Measurements from ENCODE around the gene LAMTOR4.
"Not testable (repeated sequence)": the region's sequence is repeated elsewhere in the genome, so short reads cannot be mapped to it uniquely, and the experiment has no call there.

Gene LAMTOR4

DNA sequence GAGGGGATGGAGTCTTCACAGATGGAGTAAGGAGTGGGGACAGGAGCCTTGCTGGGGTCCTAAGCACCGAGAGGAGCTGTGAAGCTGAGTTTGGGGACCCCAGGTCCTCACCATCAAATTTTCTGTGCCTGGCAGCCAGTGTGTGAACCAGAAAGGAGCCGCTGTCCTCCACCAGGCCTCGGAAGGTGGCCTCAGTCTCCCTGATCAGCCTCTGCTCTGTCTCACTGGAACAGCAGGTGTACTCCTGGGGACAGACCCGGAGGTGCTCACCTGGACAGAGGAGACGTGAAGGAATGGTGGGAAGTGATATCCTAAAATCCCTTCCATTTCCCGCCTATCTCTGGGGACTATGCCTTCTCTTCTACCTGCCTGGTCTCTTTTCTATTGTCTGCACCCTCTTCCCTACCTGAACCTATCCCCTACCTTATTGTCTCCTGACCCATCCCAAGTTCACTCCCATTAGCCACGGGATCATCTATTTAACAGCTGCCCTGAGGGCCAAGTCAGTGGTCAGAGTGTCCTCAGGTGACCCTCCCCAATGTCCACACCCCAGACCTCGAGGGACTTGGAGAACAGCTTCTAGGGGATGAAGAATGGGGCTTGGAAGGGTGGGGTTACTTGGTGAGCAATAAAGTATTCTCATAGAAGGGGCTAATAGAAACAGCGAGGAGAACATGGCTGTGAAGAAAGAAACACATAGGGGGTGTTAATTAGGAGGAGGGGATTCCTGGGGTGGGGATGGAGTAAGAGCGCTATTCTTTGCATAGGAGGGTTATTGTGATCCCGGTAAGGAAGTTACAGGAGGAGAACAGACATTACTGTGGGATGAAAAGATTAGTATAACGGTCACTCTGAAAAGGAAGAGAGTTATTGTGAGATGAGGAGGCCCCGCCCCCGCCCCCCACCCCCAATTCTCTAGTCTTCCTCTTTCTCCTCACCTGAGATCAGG lies 27.7 kb downstream of the LAMTOR4 start:
- Mint-ChIP-seq H3K36me3 (ENCODE audit: low read depth) (no peaks in the 10 kb centered on the region), H3K4me3 (peak overlapping the region; percentile 68), H3K9me3 (no peaks in the 10 kb centered on the region), H3K4me1 (ENCODE audit: low read depth) (peaks cover 31% of the 10 kb centered on the region), H3K27ac (no peak overlapping the region), H3K27me3 (peaks cover 72% of the 10 kb centered on the region)
- intact Hi-C loops (cut with micrococcal nuclease): loop anchor here (1.0 kb wide), 1 partner anchor 28 kb away; the partner anchor contains the start of gene LAMTOR4

DNA sequence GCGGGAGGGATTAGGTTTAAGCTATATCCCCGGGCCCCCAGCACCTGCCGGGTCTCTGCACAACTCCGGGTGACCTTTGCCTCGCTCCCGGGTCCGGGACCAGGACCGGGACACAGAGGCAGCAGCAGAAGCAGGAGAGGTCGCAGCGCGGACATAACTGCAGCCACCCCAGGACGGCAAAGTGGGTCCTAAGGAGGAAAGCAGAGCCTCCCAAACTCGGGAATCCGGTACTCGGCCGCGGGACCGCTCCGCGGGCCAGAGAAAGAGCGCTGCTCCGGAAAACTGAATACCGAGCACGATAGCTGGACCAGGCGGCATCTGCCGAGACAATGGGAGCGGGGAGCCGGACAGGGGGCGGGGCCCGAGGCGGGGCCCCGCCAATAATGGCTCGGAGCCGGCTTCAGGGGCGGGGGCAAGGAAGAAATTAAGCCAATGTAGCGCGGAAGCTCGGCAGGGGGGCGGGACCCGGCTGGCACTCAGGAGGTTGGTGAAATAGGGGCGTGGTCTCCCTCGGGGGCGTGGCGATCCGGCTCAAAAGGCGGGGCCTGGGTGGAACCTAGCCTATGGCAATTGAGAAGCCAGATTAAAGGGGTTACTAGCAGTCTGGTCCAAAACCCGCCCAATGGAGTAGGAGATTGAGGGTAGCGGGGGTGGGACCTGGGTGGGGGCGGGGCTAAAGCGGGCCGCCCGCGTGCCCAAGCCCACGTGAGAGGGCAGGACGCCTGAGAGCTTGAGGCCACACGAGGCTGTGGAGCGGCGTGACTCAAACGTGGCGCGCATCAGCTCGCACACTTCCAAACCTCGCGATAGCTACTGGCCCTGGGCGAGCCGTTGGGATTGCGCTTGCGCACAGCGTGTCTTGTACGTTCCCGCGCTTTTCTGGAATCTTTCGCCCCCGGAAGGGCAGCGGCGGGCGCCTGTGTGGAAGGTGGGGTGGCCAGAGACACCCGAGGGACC lies 28.6 kb downstream of the LAMTOR4 start, which contains the start of the genes GPC2 and STAG3:
Gene GPC2 (minus strand): TSS at position 337 of the 957 bp plus-strand sequence. CDS start 182 bp downstream, at position 155.
Gene STAG3 (plus strand): TSS at position 874 of the 957 bp plus-strand sequence. CDS start 2,639 bp downstream, outside the sequence.
- peaks cover 74% of the 10 kb centered on the region for H3K27me3 Mint-ChIP-seq
- intact Hi-C loops (cut with micrococcal nuclease): loop anchor here (1.0 kb wide), 1 partner anchor 29 kb away; the partner anchor contains the start of gene LAMTOR4
- H3K27ac Mint-ChIP-seq: peak within 1 kb of the TSS; percentile 60
- H3K9me3 Mint-ChIP-seq: no peaks in the 10 kb centered on the region
- no peaks in the 10 kb centered on the region for H3K36me3 Mint-ChIP-seq (ENCODE audit: low read depth)
- peak within 1 kb of the TSS; percentile 68 for H3K4me3 Mint-ChIP-seq
- peaks cover 26% of the 10 kb centered on the region for H3K4me1 Mint-ChIP-seq (ENCODE audit: low read depth)

DNA sequence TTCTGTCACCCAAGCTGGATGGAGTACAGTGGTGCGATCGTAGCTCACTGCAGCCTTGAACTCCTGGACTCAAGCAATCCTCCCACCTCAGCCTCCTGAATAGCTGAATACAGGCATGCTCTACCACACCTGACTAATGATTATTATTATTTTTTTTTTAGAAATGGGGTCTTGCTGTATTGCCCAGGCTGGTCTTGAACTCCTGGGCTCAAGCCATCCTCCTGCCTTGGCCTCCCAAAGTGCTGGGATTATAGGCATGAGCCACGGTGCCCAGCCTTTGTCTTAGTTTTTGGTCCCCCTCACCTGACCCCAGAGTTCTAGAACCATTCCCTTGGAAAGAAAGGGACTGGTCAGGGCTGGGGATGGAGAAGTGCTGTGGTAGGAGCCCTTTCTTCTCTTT lies 31.4 kb downstream of the LAMTOR4 start:
- intact Hi-C loops (cut with micrococcal nuclease); H3K27ac Mint-ChIP-seq; H3K36me3 Mint-ChIP-seq (ENCODE audit: low read depth); H3K4me3 Mint-ChIP-seq; H3K9me3 Mint-ChIP-seq: not testable (repeated sequence)
- peaks cover 58% of the 10 kb centered on the region for H3K27me3 Mint-ChIP-seq
- peaks cover 26% of the 10 kb centered on the region for H3K4me1 Mint-ChIP-seq (ENCODE audit: low read depth)

DNA sequence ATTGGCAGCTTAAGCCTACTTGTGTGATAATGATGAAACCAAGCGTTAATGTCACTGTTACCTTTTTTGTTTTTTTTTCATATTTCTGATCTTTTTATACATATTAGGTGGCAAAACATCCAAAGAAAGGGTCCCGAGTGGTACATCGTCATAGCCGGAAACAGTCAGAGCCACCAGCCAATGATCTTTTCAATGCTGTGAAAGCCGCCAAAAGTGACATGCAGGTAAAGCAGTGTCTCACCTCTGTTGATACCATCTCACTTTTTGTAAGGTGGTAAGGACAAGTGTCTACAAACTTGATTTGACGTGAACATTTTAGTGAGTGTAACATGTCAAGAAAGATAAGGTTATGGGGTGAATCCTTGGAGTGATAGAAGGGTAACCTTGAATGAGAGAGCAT lies 33.9 kb downstream of the LAMTOR4 start:
- H3K27ac Mint-ChIP-seq; H3K9me3 Mint-ChIP-seq; H3K4me3 Mint-ChIP-seq; H3K36me3 Mint-ChIP-seq (ENCODE audit: low read depth); intact Hi-C loops (cut with micrococcal nuclease): not testable (repeated sequence)
- H3K4me1 Mint-ChIP-seq (ENCODE audit: low read depth): peaks cover 11% of the 10 kb centered on the region
- peaks cover 39% of the 10 kb centered on the region for H3K27me3 Mint-ChIP-seq

DNA sequence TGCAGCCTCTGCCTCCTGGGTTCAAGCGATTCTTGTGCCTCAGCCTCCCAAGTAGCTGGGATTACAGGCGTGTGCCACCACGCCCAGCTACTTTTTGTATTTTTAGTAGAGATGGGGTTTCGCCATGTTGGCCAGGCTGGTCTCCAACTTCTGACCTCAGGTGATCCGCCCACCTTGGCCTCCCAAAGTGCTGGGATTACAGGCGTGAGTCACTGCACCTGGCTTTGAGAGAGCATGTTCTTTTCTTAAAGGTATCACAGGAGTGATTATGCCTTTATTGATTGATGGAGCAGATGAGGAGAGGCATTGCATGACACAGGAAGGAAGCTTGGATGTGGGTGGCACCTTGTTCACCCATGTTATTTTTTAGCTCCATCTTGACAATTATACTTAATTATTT lies 34.4 kb downstream of the LAMTOR4 start:
- intact Hi-C loops (cut with micrococcal nuclease): not testable (repeated sequence)

DNA sequence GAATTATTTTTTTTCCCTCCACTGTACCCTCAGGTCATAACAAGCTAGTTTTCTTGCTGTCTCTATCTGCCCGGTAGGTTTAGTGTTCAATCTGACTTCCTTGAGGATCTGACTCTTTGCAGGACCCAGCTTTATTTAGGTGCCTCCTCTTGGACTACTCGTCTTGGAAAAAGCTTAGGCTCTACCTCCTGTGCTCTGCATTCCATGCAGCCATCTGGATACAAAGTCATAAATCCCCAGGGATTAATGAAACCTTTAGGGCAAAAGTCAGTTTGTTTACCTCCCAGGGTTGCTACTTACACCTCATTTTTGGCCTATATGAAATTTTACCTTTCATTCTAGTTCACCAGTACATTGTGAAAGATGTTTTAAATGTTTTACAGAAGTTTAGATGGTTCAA lies 37.0 kb downstream of the LAMTOR4 start:
- Mint-ChIP-seq H3K4me3 (no peak overlapping the region), H3K36me3 (ENCODE audit: low read depth) (no peaks in the 10 kb centered on the region), H3K9me3 (no peaks in the 10 kb centered on the region), H3K27ac (no peak overlapping the region), H3K27me3 (peaks cover 19% of the 10 kb centered on the region), H3K4me1 (ENCODE audit: low read depth) (peaks cover 10% of the 10 kb centered on the region)
- intact Hi-C loops (cut with micrococcal nuclease): no loop called here

More for the DNA sequence above, 34.4 kb downstream of the LAMTOR4 start:
- not testable (repeated sequence) for H3K4me1 Mint-ChIP-seq (ENCODE audit: low read depth); H3K9me3 Mint-ChIP-seq; H3K4me3 Mint-ChIP-seq; H3K36me3 Mint-ChIP-seq (ENCODE audit: low read depth); H3K27ac Mint-ChIP-seq
- peaks cover 36% of the 10 kb centered on the region for H3K27me3 Mint-ChIP-seq

DNA sequence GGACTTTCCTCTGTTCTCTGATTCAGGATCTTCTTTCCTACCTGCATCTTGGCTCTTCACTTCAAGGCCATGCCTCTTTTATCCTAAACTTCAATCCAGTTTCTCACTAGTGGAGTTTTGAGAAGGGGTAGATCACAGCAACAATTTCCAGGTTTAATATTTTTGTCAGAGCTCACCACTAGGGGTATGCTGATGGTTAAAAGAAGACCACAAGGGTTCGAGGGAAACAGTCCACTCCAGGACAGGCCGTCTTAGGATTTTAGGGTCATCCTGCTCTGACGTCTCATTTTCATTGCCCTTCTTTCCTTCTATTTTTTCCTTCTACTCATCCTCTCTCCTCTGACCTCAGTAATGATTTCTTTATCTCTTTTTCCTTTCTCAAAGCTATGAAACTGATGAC lies 40.3 kb downstream of the LAMTOR4 start:
- Mint-ChIP-seq H3K27ac (peak overlapping the region; percentile 67), H3K4me1 (ENCODE audit: low read depth) (peaks cover 23% of the 10 kb centered on the region), H3K4me3 (no peak overlapping the region), H3K36me3 (ENCODE audit: low read depth) (no peaks in the 10 kb centered on the region), H3K9me3 (no peaks in the 10 kb centered on the region), H3K27me3 (peaks cover 3% of the 10 kb centered on the region)
- intact Hi-C loops (cut with micrococcal nuclease): no loop called here

DNA sequence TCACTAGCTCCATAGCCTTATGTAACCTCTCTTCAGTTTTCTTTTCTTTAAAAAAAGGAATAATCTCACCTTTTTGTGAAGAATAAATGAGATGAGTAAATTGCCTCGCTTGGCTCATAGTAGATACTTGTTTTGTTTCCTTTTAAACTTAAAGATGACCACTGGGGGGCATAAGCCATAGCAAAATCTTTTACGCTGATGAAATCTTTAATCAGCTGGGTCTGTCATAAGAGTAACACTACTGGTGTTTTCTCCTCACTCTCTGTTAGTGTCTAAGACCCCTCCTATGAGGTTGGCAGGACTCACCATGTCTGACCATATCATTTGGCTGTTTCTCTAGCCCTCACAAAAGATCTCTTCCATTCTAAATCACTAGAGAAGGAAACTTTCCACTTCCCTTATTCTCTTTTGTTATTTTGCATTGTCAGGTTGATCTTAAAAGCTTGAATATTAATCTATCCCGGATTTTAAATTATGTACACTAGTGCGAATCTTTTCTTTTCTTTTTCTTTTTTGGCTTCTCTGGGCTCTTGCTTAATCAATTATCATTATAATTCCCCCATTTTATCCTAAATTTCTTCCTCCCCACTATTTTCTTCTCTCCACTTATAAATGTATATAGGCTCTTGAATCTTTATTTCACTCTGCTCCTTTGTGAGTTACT lies 41.5 kb downstream of the LAMTOR4 start:
- H3K27ac Mint-ChIP-seq: peak overlapping the region; percentile 27
- peaks cover 3% of the 10 kb centered on the region for H3K27me3 Mint-ChIP-seq
- no peaks in the 10 kb centered on the region for H3K9me3 Mint-ChIP-seq
- no peak overlapping the region for H3K4me3 Mint-ChIP-seq
- peaks cover 23% of the 10 kb centered on the region for H3K4me1 Mint-ChIP-seq (ENCODE audit: low read depth)
- intact Hi-C loops (cut with micrococcal nuclease): loop anchor here (1.0 kb wide), 1 partner anchor 10 kb away; no protein-coding TSS in a partner anchor
- no peaks in the 10 kb centered on the region for H3K36me3 Mint-ChIP-seq (ENCODE audit: low read depth)

DNA sequence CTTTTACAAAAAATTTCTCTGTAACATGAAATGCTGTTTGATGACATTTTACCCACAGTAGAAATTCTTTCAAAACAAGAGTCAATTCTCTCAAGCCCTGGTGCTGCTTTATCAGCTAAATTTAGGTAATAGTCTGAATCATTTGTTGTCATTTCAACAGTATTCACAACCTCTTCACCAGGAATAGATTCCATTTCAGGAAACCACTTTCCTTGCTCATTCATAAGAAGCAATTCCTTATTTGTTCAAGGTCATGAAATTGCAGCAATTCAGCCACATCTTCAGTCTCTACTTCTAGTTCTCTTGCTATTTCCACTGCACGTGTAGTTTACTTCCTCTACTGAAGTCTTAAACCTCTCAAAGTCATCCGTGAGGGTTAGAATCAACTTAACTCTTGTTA lies 43.1 kb downstream of the LAMTOR4 start:
- H3K9me3 Mint-ChIP-seq: no peaks in the 10 kb centered on the region
- peaks cover 3% of the 10 kb centered on the region for H3K27me3 Mint-ChIP-seq
- intact Hi-C loops (cut with micrococcal nuclease): no loop called here
- H3K4me3 Mint-ChIP-seq: no peak overlapping the region
- H3K27ac Mint-ChIP-seq: no peak overlapping the region
- peaks cover 23% of the 10 kb centered on the region for H3K4me1 Mint-ChIP-seq (ENCODE audit: low read depth)
- H3K36me3 Mint-ChIP-seq (ENCODE audit: low read depth): no peaks in the 10 kb centered on the region

DNA sequence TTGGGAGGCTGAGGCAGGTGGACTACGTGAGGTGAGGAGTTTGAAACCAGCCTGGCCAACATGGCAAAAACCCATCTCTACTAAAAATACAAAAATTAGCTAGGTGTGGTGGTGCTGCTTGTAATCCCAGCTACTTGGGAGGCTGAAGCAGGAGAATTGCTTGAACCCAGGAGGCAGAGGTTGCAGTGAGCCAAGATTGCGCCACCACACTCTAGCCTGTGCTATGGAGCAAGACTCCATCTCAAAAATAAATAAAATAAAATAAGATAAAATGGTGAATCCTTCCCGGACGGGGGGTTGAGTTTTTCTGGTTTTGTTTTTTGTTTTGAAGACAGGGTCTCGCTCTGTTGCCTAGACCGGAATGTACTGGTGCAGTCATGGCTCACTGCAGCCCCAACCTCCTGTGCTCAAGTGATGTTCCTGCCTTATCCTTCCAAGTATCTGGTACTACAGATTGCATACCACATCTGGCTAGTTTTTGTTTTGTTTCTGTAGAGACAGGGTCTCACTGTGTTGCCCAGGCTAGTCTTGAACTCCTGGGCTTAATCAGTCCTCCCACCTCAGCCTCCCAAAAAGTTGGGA lies 43.7 kb downstream of the LAMTOR4 start:
- H3K9me3 Mint-ChIP-seq; H3K36me3 Mint-ChIP-seq (ENCODE audit: low read depth); H3K27me3 Mint-ChIP-seq; intact Hi-C loops (cut with micrococcal nuclease); H3K4me3 Mint-ChIP-seq; H3K27ac Mint-ChIP-seq: not testable (repeated sequence)
- peaks cover 25% of the 10 kb centered on the region for H3K4me1 Mint-ChIP-seq (ENCODE audit: low read depth)

DNA sequence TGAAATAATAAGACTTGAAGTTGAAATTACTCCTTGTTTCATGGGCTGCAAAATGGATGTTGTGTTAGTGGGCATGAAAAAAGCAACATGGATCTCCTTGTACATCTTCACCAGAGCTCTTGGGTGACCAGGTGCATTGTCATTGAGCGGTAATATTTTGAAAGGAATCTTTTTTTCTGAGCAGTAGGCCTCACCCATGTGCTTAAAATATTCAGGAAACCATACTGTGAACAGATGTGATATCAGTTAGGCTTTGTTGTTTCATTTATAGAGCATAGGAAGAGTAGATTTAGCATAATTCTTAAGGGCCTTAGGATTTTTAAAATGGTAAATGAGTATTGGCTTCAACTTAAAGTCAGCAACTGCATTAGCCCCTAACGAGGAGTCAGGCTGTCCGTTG lies 44.3 kb downstream of the LAMTOR4 start:
- Mint-ChIP-seq H3K4me3 (no peak overlapping the region), H3K36me3 (ENCODE audit: low read depth) (no peaks in the 10 kb centered on the region), H3K4me1 (ENCODE audit: low read depth) (peaks cover 28% of the 10 kb centered on the region), H3K9me3 (no peaks in the 10 kb centered on the region), H3K27me3 (peaks cover 8% of the 10 kb centered on the region), H3K27ac (no peak overlapping the region)
- intact Hi-C loops (cut with micrococcal nuclease): no loop called here

DNA sequence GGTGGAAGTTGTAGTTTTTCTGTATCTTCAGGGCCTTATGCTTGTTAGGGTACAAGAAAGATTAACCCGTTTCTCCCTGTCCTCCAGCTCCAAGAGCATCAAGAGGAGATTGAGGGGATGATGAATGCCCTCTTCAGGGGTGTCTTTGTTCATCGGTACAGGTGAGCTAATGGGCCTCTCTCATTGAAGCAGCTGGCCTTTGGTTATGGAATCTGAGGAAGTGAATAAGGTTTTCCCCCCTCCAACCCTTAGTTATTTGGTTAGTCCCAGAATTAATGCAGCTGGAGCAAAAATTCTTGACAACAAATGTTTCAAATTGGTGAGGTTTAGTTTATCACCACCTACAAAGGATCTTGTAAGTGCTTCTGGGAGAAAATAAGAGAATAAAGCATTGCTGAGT lies 46.5 kb downstream of the LAMTOR4 start:
- intact Hi-C loops (cut with micrococcal nuclease): no loop called here
- Mint-ChIP-seq H3K27ac (no peak overlapping the region), H3K27me3 (peaks cover 15% of the 10 kb centered on the region), H3K4me3 (no peak overlapping the region), H3K9me3 (no peaks in the 10 kb centered on the region), H3K4me1 (ENCODE audit: low read depth) (peaks cover 46% of the 10 kb centered on the region), H3K36me3 (ENCODE audit: low read depth) (no peaks in the 10 kb centered on the region)

DNA sequence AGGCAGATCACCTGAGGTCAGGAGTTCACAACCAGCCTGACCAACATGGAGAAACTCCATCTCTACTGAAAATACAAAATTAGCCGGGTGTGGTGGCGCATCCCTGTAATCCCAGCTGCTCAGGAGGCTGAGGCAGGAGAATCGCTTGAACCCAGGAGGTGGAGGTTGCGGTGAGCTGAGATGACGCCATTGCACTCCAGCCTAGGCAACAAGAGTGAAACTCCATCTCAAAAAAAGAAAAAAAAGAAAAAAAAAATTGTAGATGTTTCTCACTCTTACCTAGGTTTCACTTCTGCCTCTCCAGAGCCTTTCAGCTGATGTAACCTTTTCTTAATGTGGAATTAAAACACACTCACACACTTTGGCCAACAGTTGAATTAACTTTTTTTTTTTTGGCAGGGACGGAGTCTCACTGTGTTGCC lies 47.2 kb downstream of the LAMTOR4 start:
- Mint-ChIP-seq H3K4me1 (ENCODE audit: low read depth) (peaks cover 46% of the 10 kb centered on the region), H3K27me3 (peaks cover 15% of the 10 kb centered on the region)
- intact Hi-C loops (cut with micrococcal nuclease); H3K27ac Mint-ChIP-seq; H3K9me3 Mint-ChIP-seq; H3K36me3 Mint-ChIP-seq (ENCODE audit: low read depth); H3K4me3 Mint-ChIP-seq: not testable (repeated sequence)
